DND-41 (cell line): ENCODE data around the gene CDK9.

Source experiments
- ATAC-seq: fragments of 200-7000 bp; cut with Tn5 transposase; 3 replicates; pipeline ENCODE4 v1.9.1; 2021; ENCODE audit warnings: low read depth; ENCODE audit not compliant: insufficient read depth
- DNase-seq: peaks from one replicate; pipeline ENCODE4 v3.0.0-alpha.2; 2020
- H2AFZ ChIP-seq: 2 replicates; pipeline ENCODE4 v1.6.0; 2012; ENCODE audit warnings: low read depth, low read length
- H3K27ac ChIP-seq: 2 replicates; pipeline ENCODE4 v1.5.1; 2012; ENCODE audit warnings: low read length, inconsistent platforms
- H3K27me3 ChIP-seq: fragments of 200-600 bp; sonication (generic); 2 replicates; pipeline ENCODE4 v1.6.0; 2012; ENCODE audit warnings: low read length, mild to moderate bottlenecking, inconsistent platforms; ENCODE audit not compliant: insufficient read depth, poor library complexity
- H3K36me3 ChIP-seq: 2 replicates; pipeline ENCODE4 v1.5.1; 2012; ENCODE audit warnings: low read length, inconsistent platforms; ENCODE audit not compliant: insufficient read depth
- H3K4me1 ChIP-seq: 2 replicates; pipeline ENCODE4 v1.5.1; 2012; ENCODE audit warnings: mild to moderate bottlenecking, low read length; ENCODE audit not compliant: insufficient read depth
- H3K4me2 ChIP-seq: 2 replicates; pipeline ENCODE4 v1.6.0; 2012; ENCODE audit warnings: mild to moderate bottlenecking, moderate library complexity, low read length, inconsistent platforms; ENCODE audit not compliant: insufficient read depth
- H3K4me3 ChIP-seq, 2 experiments: fragments of 200-600 bp in 1 of 2; shearing (Covaris generic) in 1 of 2; 2 replicates each; pipeline ENCODE4 v1.5.1; 2012 to 2016; ENCODE audit warnings: inconsistent platforms in 2 of 2, low read length in 2 of 2, mild to moderate bottlenecking in 2 of 2, low read depth in 1 of 2, moderate library complexity in 1 of 2
- H3K79me2 ChIP-seq: 2 replicates; pipeline ENCODE4 v1.6.0; 2012; ENCODE audit warnings: low read length, inconsistent platforms; ENCODE audit not compliant: insufficient read depth
- H3K9ac ChIP-seq: 2 replicates; pipeline ENCODE4 v1.6.0; 2012; ENCODE audit warnings: low read depth, mild to moderate bottlenecking, inconsistent platforms, low read length, moderate library complexity
- H3K9me3 ChIP-seq: 2 replicates; pipeline ENCODE4 v1.5.1; 2012; ENCODE audit warnings: low read length, moderate library complexity, mild to moderate bottlenecking, inconsistent platforms; ENCODE audit not compliant: insufficient read depth, severe bottlenecking
- H4K20me1 ChIP-seq: 2 replicates; pipeline ENCODE4 v1.6.0; 2012; ENCODE audit warnings: low read length; ENCODE audit not compliant: insufficient read depth
- EZH2 ChIP-seq: IDR thresholded peaks from 3 replicates; pipeline ENCODE4 v1.6.1; 2012; ENCODE audit warnings: borderline replicate concordance, low read depth, mild to moderate bottlenecking, moderate library complexity, low read length, inconsistent platforms; ENCODE audit not compliant: severe bottlenecking
- TF ChIP-seq, protein P1 (sequence below): IDR thresholded peaks from 2 replicates; pipeline ENCODE4 v1.5.1; 2012; ENCODE audit warnings: borderline replicate concordance, low read length, moderate library complexity, mild to moderate bottlenecking; ENCODE audit not compliant: poor library complexity, severe bottlenecking; ENCODE audit errors: extremely low read depth

Gene CDK9

GRCh38 chr9:127794001-127794791 is 8.4 kb downstream of the CDK9 start:
- no peak for TF ChIP-seq EZH2
- peaks cover 21% of the 10 kb centered on the region for H4K20me1 ChIP-seq
- H3K9me3 ChIP-seq, result no peaks in the 10 kb centered on the region
- H2AFZ ChIP-seq, result no peak overlapping the region
- H3K9ac ChIP-seq, result no peak overlapping the region
- no peaks in the 10 kb centered on the region for H3K27me3 ChIP-seq
- H3K36me3 ChIP-seq, result peaks cover 41% of the 10 kb centered on the region
- peaks cover 57% of the 10 kb centered on the region for H3K4me1 ChIP-seq
- no peak overlapping the region for H3K4me3 ChIP-seq
- H3K27ac ChIP-seq, result peak overlapping the region; percentile 56
- H3K79me2 ChIP-seq, result peaks cover 16% of the 10 kb centered on the region
- no peak overlapping the region for H3K4me2 ChIP-seq
- DNase-seq (no peak), ATAC-seq (no peak)

- peak overlapping the region in 1 of 2 experiments; percentile 11; a peak in 1 of 4 replicates for H3K4me3 ChIP-seq
- DNase-seq, result peak; percentile 54
- H3K4me2 ChIP-seq, result peak overlapping the region; percentile 50
These were observed 10.5 kb downstream of the CDK9 start for GRCh38 chr9:127796225-127796813.

GRCh38 chr9:127796852-127797370 is 11.1 kb downstream of the CDK9 start:
- Histone ChIP-seq H3K27me3 (no peaks in the 10 kb centered on the region), H3K4me2 (peak overlapping the region; percentile 50)

More at GRCh38 chr9:127796225-127796813, 10.5 kb downstream of the CDK9 start:
- H3K9ac ChIP-seq, result peak overlapping the region; percentile 49
- H3K27me3 ChIP-seq, result no peaks in the 10 kb centered on the region
- peak overlapping the region; percentile 95 for H3K27ac ChIP-seq
- H3K79me2 ChIP-seq, result 0 out of 2 replicates have a peak, but pooled peaks cover 2% of the 10 kb centered on the region
- ATAC-seq, result peak; percentile 66
- no peak for TF ChIP-seq EZH2
- TF ChIP-seq, protein P1, sequence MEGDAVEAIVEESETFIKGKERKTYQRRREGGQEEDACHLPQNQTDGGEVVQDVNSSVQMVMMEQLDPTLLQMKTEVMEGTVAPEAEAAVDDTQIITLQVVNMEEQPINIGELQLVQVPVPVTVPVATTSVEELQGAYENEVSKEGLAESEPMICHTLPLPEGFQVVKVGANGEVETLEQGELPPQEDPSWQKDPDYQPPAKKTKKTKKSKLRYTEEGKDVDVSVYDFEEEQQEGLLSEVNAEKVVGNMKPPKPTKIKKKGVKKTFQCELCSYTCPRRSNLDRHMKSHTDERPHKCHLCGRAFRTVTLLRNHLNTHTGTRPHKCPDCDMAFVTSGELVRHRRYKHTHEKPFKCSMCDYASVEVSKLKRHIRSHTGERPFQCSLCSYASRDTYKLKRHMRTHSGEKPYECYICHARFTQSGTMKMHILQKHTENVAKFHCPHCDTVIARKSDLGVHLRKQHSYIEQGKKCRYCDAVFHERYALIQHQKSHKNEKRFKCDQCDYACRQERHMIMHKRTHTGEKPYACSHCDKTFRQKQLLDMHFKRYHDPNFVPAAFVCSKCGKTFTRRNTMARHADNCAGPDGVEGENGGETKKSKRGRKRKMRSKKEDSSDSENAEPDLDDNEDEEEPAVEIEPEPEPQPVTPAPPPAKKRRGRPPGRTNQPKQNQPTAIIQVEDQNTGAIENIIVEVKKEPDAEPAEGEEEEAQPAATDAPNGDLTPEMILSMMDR, result no peak
- peaks cover 9% of the 10 kb centered on the region for H4K20me1 ChIP-seq
- no peaks in the 10 kb centered on the region for H3K9me3 ChIP-seq
- no peak overlapping the region; the same call in 1 of the 2 replicates for H2AFZ ChIP-seq
- peaks cover 54% of the 10 kb centered on the region for H3K4me1 ChIP-seq
- H3K36me3 ChIP-seq, result peaks cover 21% of the 10 kb centered on the region

More at GRCh38 chr9:127796852-127797370, 11.1 kb downstream of the CDK9 start:
- H3K4me1 ChIP-seq, result peaks cover 52% of the 10 kb centered on the region
- H3K9me3 ChIP-seq, result no peaks in the 10 kb centered on the region
- DNase-seq (peak; percentile 75), ATAC-seq (peak; percentile 71)
- peaks cover 15% of the 10 kb centered on the region for H3K36me3 ChIP-seq
- H3K4me3 ChIP-seq, result peak overlapping the region in 1 of 2 experiments; percentile 11; a peak in 1 of 4 replicates
- H3K79me2 ChIP-seq, result 0 out of 2 replicates have a peak, but pooled peaks cover 2% of the 10 kb centered on the region
- H2AFZ ChIP-seq, result no peak overlapping the region; the same call in 1 of the 2 replicates
- H3K27ac ChIP-seq, result peak overlapping the region; percentile 95
- H4K20me1 ChIP-seq, result peaks cover 9% of the 10 kb centered on the region
- no peak for TF ChIP-seq EZH2
- TF ChIP-seq, protein P1, result no peak
- H3K9ac ChIP-seq, result peak overlapping the region; percentile 49
